Liver (tissue), 9 donors: ENCODE results near the gene ST7L. TPM values are rescaled to one million over a fixed set of nuclear protein-coding genes. Genes with fewer than 3 reads are reported as not detected.

ENCODE experiments used
- DNase-seq: peaks from one replicate; pipeline ENCODE4 v3.0.0-alpha.2; 2017; ENCODE audit warnings: low spot score
- H3K27ac ChIP-seq, 2 donors: one replicate each; pipeline ENCODE4 v1.7.0; 2013; ENCODE audit warnings: inconsistent platforms in 2 of 2, low read length in 2 of 2, control low read depth in 1 of 2, low read depth in 1 of 2, mild to moderate bottlenecking in 1 of 2
- H3K27me3 ChIP-seq, 4 donors: one replicate each; pipeline versions ENCODE4 v1.6.1 to v1.7.0; 2013; ENCODE audit warnings: low read length in 3 of 4, inconsistent platforms in 1 of 4, mild to moderate bottlenecking in 1 of 4, moderate library complexity in 1 of 4; ENCODE audit not compliant: control insufficient read depth in 4 of 4, insufficient read depth in 4 of 4
- H3K36me3 ChIP-seq, 4 donors: one replicate each; pipeline versions ENCODE4 v1.6.1 to v1.7.0; 2013; ENCODE audit warnings: low read length in 3 of 4, mild to moderate bottlenecking in 3 of 4, low read depth in 1 of 4, moderate library complexity in 1 of 4; ENCODE audit not compliant: control insufficient read depth in 4 of 4, insufficient read depth in 3 of 4
- H3K4me1 ChIP-seq, 4 donors: one replicate each; pipeline versions ENCODE4 v1.6.1 to v1.7.0; 2013; ENCODE audit warnings: low read length in 3 of 4, mild to moderate bottlenecking in 3 of 4, moderate library complexity in 1 of 4; ENCODE audit not compliant: control insufficient read depth in 4 of 4, insufficient read depth in 4 of 4
- H3K4me3 ChIP-seq, 3 donors: one replicate each; pipeline versions ENCODE4 v1.6.1 to v1.7.0; 2013; ENCODE audit warnings: low read length in 3 of 3, control low read depth in 1 of 3, low read depth in 1 of 3, mild to moderate bottlenecking in 1 of 3
- H3K9ac ChIP-seq, 2 donors: one replicate each; pipeline ENCODE4 v1.7.0; 2013; ENCODE audit warnings: low read length in 2 of 2, mild to moderate bottlenecking in 2 of 2, moderate library complexity in 2 of 2, control low read depth in 1 of 2, low read depth in 1 of 2
- H3K9me3 ChIP-seq, 4 donors: one replicate each; pipeline versions ENCODE4 v1.6.1 to v1.7.0; 2013; ENCODE audit warnings: low read length in 3 of 4; ENCODE audit not compliant: control insufficient read depth in 4 of 4
- ATF3 ChIP-seq: IDR thresholded peaks from 2 replicates; pipeline ENCODE4 v1.6.1; 2016; ENCODE audit warnings: antibody characterized with exemption
- CTCF ChIP-seq: fragments of 150-350 bp; IDR thresholded peaks from 2 replicates; pipeline ENCODE4 v1.5.1; 2017; ENCODE audit warnings: improper control_type of control experiment, low read depth, low read length; ENCODE audit not compliant: missing input control
- EGR1 ChIP-seq, 2 donors: IDR thresholded peaks; 2 replicates each; pipeline ENCODE4 v1.6.1; 2016 to 2018; ENCODE audit warnings: antibody characterized with exemption in 2 of 2, low read depth in 2 of 2
- FOXA1 ChIP-seq: IDR thresholded peaks from 2 replicates; pipeline ENCODE4 v1.6.1; 2016; ENCODE audit warnings: antibody characterized with exemption
- GABPA ChIP-seq, 2 donors: IDR thresholded peaks in 1 of 2; conservative IDR thresholded peaks in 1 of 2; 2 replicates each; pipeline ENCODE4 v1.6.1; 2016; ENCODE audit warnings: antibody characterized with exemption in 2 of 2, mild to moderate bottlenecking in 1 of 2, moderate library complexity in 1 of 2
- HNF4A ChIP-seq, 2 donors: conservative IDR thresholded peaks; 2 replicates each; pipeline ENCODE4 v1.6.1; 2016; ENCODE audit warnings: antibody characterized with exemption in 2 of 2, mild to moderate bottlenecking in 2 of 2
- HNF4G ChIP-seq: IDR thresholded peaks from 2 replicates; pipeline ENCODE4 v1.6.1; 2016; ENCODE audit warnings: antibody characterized with exemption
- JUND ChIP-seq, 2 donors: IDR thresholded peaks; 2 replicates each; pipeline ENCODE4 v1.6.1; 2016; ENCODE audit warnings: antibody characterized with exemption in 2 of 2
- MAX ChIP-seq: IDR thresholded peaks from 2 replicates; pipeline ENCODE4 v1.6.1; 2016; ENCODE audit warnings: antibody characterized with exemption
- NR2F2 ChIP-seq: IDR thresholded peaks from 2 replicates; pipeline ENCODE4 v1.6.1; 2016; ENCODE audit warnings: antibody characterized with exemption
- RAD21 ChIP-seq, 2 donors: IDR thresholded peaks; 2 replicates each; pipeline ENCODE4 v1.6.1; 2016; ENCODE audit warnings: antibody characterized with exemption in 2 of 2, mild to moderate bottlenecking in 2 of 2
- REST ChIP-seq: IDR thresholded peaks from 2 replicates; pipeline ENCODE4 v1.6.1; 2016; ENCODE audit warnings: antibody characterized with exemption, mild to moderate bottlenecking
- RXRA ChIP-seq, 2 donors: IDR thresholded peaks; 2 replicates each; pipeline ENCODE4 v1.6.1; 2017 to 2018; ENCODE audit warnings: antibody characterized with exemption in 2 of 2, mild to moderate bottlenecking in 1 of 2
- SP1 ChIP-seq: IDR thresholded peaks from 2 replicates; pipeline ENCODE4 v1.6.1; 2018; ENCODE audit warnings: antibody characterized with exemption, mild to moderate bottlenecking
- TAF1 ChIP-seq: conservative IDR thresholded peaks from 2 replicates; pipeline ENCODE4 v1.6.1; 2016; ENCODE audit warnings: antibody characterized with exemption, mild to moderate bottlenecking
- YY1 ChIP-seq: IDR thresholded peaks from 2 replicates; pipeline ENCODE4 v1.6.1; 2016; ENCODE audit warnings: antibody characterized with exemption, mild to moderate bottlenecking
- ZBTB33 ChIP-seq: IDR thresholded peaks from 2 replicates; pipeline ENCODE4 v1.6.1; 2016; ENCODE audit warnings: antibody characterized with exemption
- WGBS: extraction: QIAGEN DNeasy Blood & Tissue Kit; methylation state at CpG from one replicate; pipeline ENCODE4 v1.1.7; 2013; 5-methylcytosine and 5-hydroxymethylcytosine counted together
- polyA plus RNA-seq, 2 donors: library from polyadenylated mRNA; stranded (reverse) in 1 of 2; unstranded in 1 of 2; fragments of 200-250 nt in 1 of 2; fragments of >200 nt in 1 of 2; fragmentation: Nextera tagmentation in 1 of 2; extraction: Ambion mirVana in 1 of 2; gene quantifications; one replicate each; pipeline versions ENCODE4 v1.2.1 to v1.2.3, GENCODE V29; 2013 to 2015
- total RNA-seq, 2 donors: library from RNA; depleted of rRNA; stranded (reverse); fragments of >200 nt; gene quantifications; one replicate each; pipeline ENCODE4 v1.2.3, GENCODE V29; 2014
- donor health status: healthy.
- donor health status: healthy.
- donor health status: healthy.
- donor health status: healthy.
- donor health status: healthy.

Gene ST7L
- total and polyA plus RNA-seq, 4 donors = 4.9 to 13.6 (median 9.5) TPM

- no peak overlapping the region for H3K27ac ChIP-seq
- no peak overlapping the region for H3K9ac ChIP-seq
- TF ChIP-seq JUND (IDR thresholded peaks at IDR 0.05) (no peak), CTCF (no peak), TAF1 (no peak), REST (no peak), FOXA1 (no peak), HNF4A (conservative IDR thresholded peaks at IDR 0.05) (no peak), MAX (no peak), SP1 (no peak), ZBTB33 (no peak), GABPA (IDR thresholded peaks at IDR 0.05 in 1 of 2, conservative IDR thresholded peaks at IDR 0.05 in 1 of 2) (no peak), RAD21 (IDR thresholded peaks at IDR 0.05) (no peak), ATF3 (no peak), NR2F2 (no peak), RXRA (IDR thresholded peaks at IDR 0.05) (no peak), EGR1 (IDR thresholded peaks at IDR 0.05; ENCODE audit: low read depth in 2 of 2) (no peak), HNF4G (no peak)
- peaks cover 0 to 1% (median 0%) of the 10 kb centered on the region in 4 donors for H3K36me3 ChIP-seq
- H3K9me3 ChIP-seq = no peaks in the 10 kb centered on the region
- no peak overlapping the region for H3K4me3 ChIP-seq
- 80% methylated on average over 2 of the region's 2 CpGs for WGBS
- no peaks in the 10 kb centered on the region for H3K4me1 ChIP-seq
- DNase-seq = no peak
- H3K27me3 ChIP-seq = no peaks in the 10 kb centered on the region
Measured at GRCh38 chr1:112518186-112518585, 100.8 kb downstream of the ST7L start.

- Histone ChIP-seq H3K9ac (no peak overlapping the region), H3K36me3 (no peaks in the 10 kb centered on the region), H3K27ac (no peak overlapping the region), H3K27me3 (no peaks in the 10 kb centered on the region), H3K4me1 (no peaks in the 10 kb centered on the region), H3K9me3 (no peaks in the 10 kb centered on the region), H3K4me3 (no peak overlapping the region)
- 90% methylated on average over 2 of the region's 2 CpGs for WGBS
- DNase-seq = no peak
- TF ChIP-seq FOXA1 (no peak), YY1 (no peak), REST (no peak), RXRA (IDR thresholded peaks at IDR 0.05) (no peak), GABPA (IDR thresholded peaks at IDR 0.05 in 1 of 2, conservative IDR thresholded peaks at IDR 0.05 in 1 of 2) (no peak), RAD21 (IDR thresholded peaks at IDR 0.05) (no peak), TAF1 (no peak), ZBTB33 (no peak), MAX (no peak), ATF3 (no peak), JUND (IDR thresholded peaks at IDR 0.05) (no peak), SP1 (no peak)
Measured at GRCh38 chr1:112517646-112518045, 101.3 kb downstream of the ST7L start.
